Spleen (tissue), 7 donors: ENCODE measurements around the gene TGM3.

Experiments used
- POLR2AphosphoS5 ChIP-seq, 3 donors: sonication (generic); formaldehyde crosslinking; IDR thresholded peaks; one replicate each; pipeline ENCODE4 v1.5.1; 2017; ENCODE audit warnings: antibody characterized with exemption in 3 of 3
- TF ChIP-seq, protein P1 (sequence below), 11 experiments: fragments of 200-600 bp in 7 of 11; fragments of 450-650 bp in 4 of 11; sonication (generic) in 4 of 11; IDR thresholded peaks in 8 of 11; conservative IDR thresholded peaks in 3 of 11; 1 replicate in 7 of 11; 2 replicates in 4 of 11; pipeline versions ENCODE4 v1.4.0 to v1.8.0; 2016 to 2021; ENCODE audit warnings: antibody characterized with exemption in 11 of 11, inconsistent platforms in 4 of 11, mild to moderate bottlenecking in 1 of 11
- donor health status: DM: no; HTN: no; CAD: no; lungs with moderate emphysema.
- donor health status: DM: no; HTN: no; CAD: no.
- donor health status: DM: no; HTN: no; CAD: no.

DNA sequence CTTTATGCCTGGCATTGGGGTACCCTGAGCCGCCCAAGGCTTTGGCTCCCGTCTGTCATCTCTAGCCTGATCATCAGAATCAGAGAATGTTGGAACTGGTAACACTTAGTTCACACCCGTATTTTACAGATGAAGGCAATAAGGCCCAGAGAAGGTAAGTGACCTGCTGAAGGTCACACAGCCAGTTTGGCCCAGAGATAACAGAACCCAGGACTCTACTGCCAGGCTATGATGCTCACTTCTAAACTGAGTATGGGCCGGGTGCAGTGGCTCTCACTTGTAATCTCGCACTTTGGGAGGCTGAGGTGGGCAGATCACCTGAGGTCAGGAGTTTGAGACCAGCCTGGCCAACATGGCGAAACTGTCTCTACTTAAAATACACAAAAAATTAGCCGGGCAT, 83.1 kb downstream of the TGM3 start:
- TF ChIP-seq, protein P1, sequence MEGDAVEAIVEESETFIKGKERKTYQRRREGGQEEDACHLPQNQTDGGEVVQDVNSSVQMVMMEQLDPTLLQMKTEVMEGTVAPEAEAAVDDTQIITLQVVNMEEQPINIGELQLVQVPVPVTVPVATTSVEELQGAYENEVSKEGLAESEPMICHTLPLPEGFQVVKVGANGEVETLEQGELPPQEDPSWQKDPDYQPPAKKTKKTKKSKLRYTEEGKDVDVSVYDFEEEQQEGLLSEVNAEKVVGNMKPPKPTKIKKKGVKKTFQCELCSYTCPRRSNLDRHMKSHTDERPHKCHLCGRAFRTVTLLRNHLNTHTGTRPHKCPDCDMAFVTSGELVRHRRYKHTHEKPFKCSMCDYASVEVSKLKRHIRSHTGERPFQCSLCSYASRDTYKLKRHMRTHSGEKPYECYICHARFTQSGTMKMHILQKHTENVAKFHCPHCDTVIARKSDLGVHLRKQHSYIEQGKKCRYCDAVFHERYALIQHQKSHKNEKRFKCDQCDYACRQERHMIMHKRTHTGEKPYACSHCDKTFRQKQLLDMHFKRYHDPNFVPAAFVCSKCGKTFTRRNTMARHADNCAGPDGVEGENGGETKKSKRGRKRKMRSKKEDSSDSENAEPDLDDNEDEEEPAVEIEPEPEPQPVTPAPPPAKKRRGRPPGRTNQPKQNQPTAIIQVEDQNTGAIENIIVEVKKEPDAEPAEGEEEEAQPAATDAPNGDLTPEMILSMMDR (IDR thresholded peaks at IDR 0.05 in 8 of 11, conservative IDR thresholded peaks at IDR 0.05 in 3 of 11): no peak
- TF ChIP-seq POLR2AphosphoS5 (IDR thresholded peaks at IDR 0.05): no peak
